HCT116 (cell line): ENCODE results near the gene ZSWIM8. TPM values are rescaled to one million over a fixed set of nuclear protein-coding genes. Genes with fewer than 3 reads are reported as not detected.

ENCODE experiments used
- ATAC-seq: fragments of 200-7000 bp; cut with Tn5 transposase; 2 replicates; pipeline ENCODE4 v1.9.1; 2020; ENCODE audit warnings: mild to moderate bottlenecking, moderate library complexity
- BruUV-seq: library from RNA; stranded (reverse); fragments of 400-500 nt; replicated peaks from 2 replicates; lab custom pipeline; 2021; lab: Mats Ljungman, UMichigan
- CTCF ChIA-PET: fragments of 300-600 bp; sonication (Branson Sonifier 250); formaldehyde crosslinking; loops from one replicate; lab custom pipeline; 2021; ENCODE audit warnings: antibody characterized with exemption; lab: Charles Lee
- POLR2A ChIA-PET: fragments of 300-600, 350-600 bp; sonication (Branson Sonifier 250); formaldehyde crosslinking; loops from one replicate; lab custom pipeline; 2021; ENCODE audit warnings: antibody characterized with exemption; lab: Charles Lee
- RAD21 ChIA-PET, 2 experiments: fragments of 300-600 bp; sonication (Branson Sonifier 250); formaldehyde crosslinking; loops; one replicate each; lab custom pipeline; 2023; ENCODE audit warnings: low total read pairs in 2 of 2; ENCODE audit not compliant: uncharacterized antibody in 2 of 2, unreplicated experiment in 2 of 2, low non-redundant PET in 1 of 2; lab: Charles Lee
- DNase-seq: peaks from one replicate; pipeline ENCODE4 v3.0.0-alpha.2; 2010; ENCODE audit warnings: low read depth, low spot score
- H2AFZ ChIP-seq: fragments of 200-600 bp; shearing (Covaris generic), sonication (generic); 2 replicates; pipeline ENCODE4 v1.6.1; 2017; ENCODE audit warnings: low read depth, mixed run types, mixed read lengths, antibody characterized with exemption, low read length; ENCODE audit not compliant: poor library complexity, severe bottlenecking
- H3K27ac ChIP-seq: 2 replicates; pipeline ENCODE4 v1.5.1; 2012; ENCODE audit warnings: low read depth, low read length
- H3K27me3 ChIP-seq: fragments of 200-600 bp; sonication (generic); 2 replicates; pipeline ENCODE4 v1.6.1; 2016; ENCODE audit warnings: mixed run types, low read length, mixed read lengths; ENCODE audit not compliant: insufficient read depth
- H3K36me3 ChIP-seq, 2 experiments: fragments of 200-500 bp in 1 of 2; fragments of 200-600 bp in 1 of 2; sonication (Bioruptor generic) in 1 of 2; sonication (generic) in 1 of 2; 2 replicates each; pipeline versions ENCODE4 v1.5.1 to v1.6.1; 2014 to 2016; ENCODE audit warnings: low read length in 2 of 2, inconsistent platforms in 1 of 2, mixed read lengths in 1 of 2, mixed run types in 1 of 2; ENCODE audit not compliant: insufficient read depth in 2 of 2, control insufficient read depth in 1 of 2
- H3K4me1 ChIP-seq, 2 experiments: fragments of 200-600 bp in 1 of 2; sonication (generic) in 1 of 2; 2 replicates each; pipeline versions ENCODE4 v1.5.1 to v1.6.1; 2012 to 2017; ENCODE audit warnings: low read length in 2 of 2, inconsistent platforms in 1 of 2, mild to moderate bottlenecking in 1 of 2, mixed read lengths in 1 of 2, mixed run types in 1 of 2, moderate library complexity in 1 of 2; ENCODE audit not compliant: insufficient read depth in 2 of 2, control insufficient read depth in 1 of 2
- H3K4me2 ChIP-seq: fragments of 200-600 bp; sonication (generic); 2 replicates; pipeline ENCODE4 v1.6.1; 2017; ENCODE audit warnings: mixed run types, low read length, mixed read lengths
- H3K4me3 ChIP-seq, 2 experiments: fragments of 200-600 bp in 1 of 2; sonication (generic) in 1 of 2; replicated peaks in 1 of 2; 2 replicates each; pipeline ENCODE4 v1.5.1; 2011 to 2016; ENCODE audit warnings: low read length in 2 of 2, control low read depth in 1 of 2, low read depth in 1 of 2, mild to moderate bottlenecking in 1 of 2, mixed read lengths in 1 of 2, mixed run types in 1 of 2
- H3K79me2 ChIP-seq: fragments of 200-600 bp; sonication (generic); 2 replicates; pipeline ENCODE4 v1.6.1; 2017; ENCODE audit warnings: mild to moderate bottlenecking, mixed run types, low read length, moderate library complexity, mixed read lengths; ENCODE audit not compliant: insufficient read depth
- H3K9ac ChIP-seq: fragments of 200-600 bp; sonication (generic); 2 replicates; pipeline ENCODE4 v1.6.1; 2016; ENCODE audit warnings: low read length, mixed read lengths
- H3K9me2 ChIP-seq: fragments of 200-600 bp; sonication (generic), shearing (Covaris generic); 2 replicates; pipeline ENCODE4 v1.6.1; 2017; ENCODE audit warnings: mixed run types, mild to moderate bottlenecking, moderate library complexity; ENCODE audit not compliant: insufficient read depth
- H3K9me3 ChIP-seq, 2 experiments: fragments of 200-500 bp in 1 of 2; fragments of 200-600 bp in 1 of 2; sonication (Bioruptor generic) in 1 of 2; sonication (generic) in 1 of 2; 2 replicates each; pipeline ENCODE4 v1.6.1; 2014 to 2017; ENCODE audit warnings: low read length in 2 of 2, mixed read lengths in 2 of 2, inconsistent platforms in 1 of 2, low read depth in 1 of 2, mild to moderate bottlenecking in 1 of 2, mixed run types in 1 of 2, moderate library complexity in 1 of 2; ENCODE audit not compliant: control insufficient read depth in 1 of 2, insufficient read depth in 1 of 2
- H4K20me1 ChIP-seq: fragments of 200-600 bp; sonication (generic), shearing (Covaris generic); 2 replicates; pipeline ENCODE4 v1.6.1; 2017; ENCODE audit warnings: mixed run types, mild to moderate bottlenecking, moderate library complexity; ENCODE audit not compliant: insufficient read depth
- CEBPB ChIP-seq: IDR thresholded peaks from 2 replicates; pipeline ENCODE4 v1.6.1; 2012; ENCODE audit warnings: low read depth
- POLR2AphosphoS5 ChIP-seq: IDR thresholded peaks from 2 replicates; pipeline ENCODE4 v1.6.1; 2011; ENCODE audit warnings: mild to moderate bottlenecking, low read depth, low read length, moderate library complexity
- SIN3A ChIP-seq: IDR thresholded peaks from 2 replicates; pipeline ENCODE4 v1.6.1; 2012; ENCODE audit warnings: low read depth
- ZNF274 ChIP-seq: fragments of 200-500 bp; sonication (Bioruptor generic); IDR thresholded peaks from 2 replicates; pipeline ENCODE4 v1.6.1; 2014; ENCODE audit warnings: mild to moderate bottlenecking, low read depth, low read length, inconsistent platforms
- intact Hi-C: fragments of 100-400 bp; cut with micrococcal nuclease; formaldehyde crosslinking; loops from 2 replicates; pipeline ENCODE4 v1.10.0; 2022
- total RNA-seq: library from RNA; stranded (reverse); gene quantifications from one replicate; pipeline ENCODE4 v1.2.1, GENCODE V29; 2021; ENCODE audit not compliant: unreplicated experiment

The ZSWIM8 gene
- total RNA-seq, 1 experiment from 2014 or later: 49.9 TPM

GRCh38 chr10:73780301-73780700 is 5.1 kb upstream of the ZSWIM8 start:
- H3K27ac ChIP-seq: no peak overlapping the region; the same call in 1 of the 2 replicates
- no peak overlapping the region for H2AFZ ChIP-seq
- H3K79me2 ChIP-seq: peaks cover 74% of the 10 kb centered on the region
- TF ChIP-seq SIN3A (peak; percentile 8; the same call in 1 of the 2 replicates), ZNF274 (no peak)
- H3K4me2 ChIP-seq: peak overlapping the region; percentile 76
- no peaks in the 10 kb centered on the region for H3K9me2 ChIP-seq
- RAD21 ChIA-PET: no interaction called here
- peaks cover 14 to 30% of the 10 kb centered on the region in 2 experiments for H3K4me1 ChIP-seq
- no peaks in the 10 kb centered on the region for H3K9me3 ChIP-seq
- DNase-seq (no peak), ATAC-seq (no peak)
- POLR2A ChIA-PET: interaction anchor here (2.5 kb wide), 1 partner anchor 8 kb away, joined by 27 read pairs; a partner anchor contains a TSS
- intact Hi-C loops: no loop called here
- H4K20me1 ChIP-seq: no peaks in the 10 kb centered on the region
- H3K9ac ChIP-seq: 0 out of 2 replicates have a peak overlapping the region, but pooled peaks have one; percentile 86
- peak overlapping the region; percentile 68 to 80; a peak in 3 of 4 replicates for H3K4me3 ChIP-seq
- no peaks in the 10 kb centered on the region for H3K27me3 ChIP-seq
- BruUV-seq: no TSS peak
- CTCF ChIA-PET: no interaction called here
- H3K36me3 ChIP-seq: peaks cover 14% of the 10 kb centered on the region in 2 experiments

- no TSS peak for BruUV-seq
- Histone ChIP-seq H3K9ac (peak overlapping the region; percentile 86), H3K9me2 (no peaks in the 10 kb centered on the region), H3K36me3 (peaks cover 8 to 9% of the 10 kb centered on the region in 2 experiments; a peak in 3 of 4 replicates), H3K4me3 (peak overlapping the region; percentile 68 to 80), H3K79me2 (peaks cover 69% of the 10 kb centered on the region), H3K4me2 (peak overlapping the region; percentile 76), H4K20me1 (no peaks in the 10 kb centered on the region), H3K27me3 (no peaks in the 10 kb centered on the region), H3K4me1 (peaks cover 14 to 30% of the 10 kb centered on the region in 2 experiments), H2AFZ (no peak overlapping the region), H3K27ac (peak overlapping the region; percentile 71; the same call in 1 of the 2 replicates), H3K9me3 (no peaks in the 10 kb centered on the region)
- CTCF ChIA-PET: no interaction called here
- no peak for ATAC-seq
- RAD21 ChIA-PET: no interaction called here
- TF ChIP-seq CEBPB: no peak
- TF ChIP-seq POLR2AphosphoS5: peak; percentile 38; the same call in 1 of the 2 replicates
- intact Hi-C loops: loop anchor here (1.0 kb wide), 1 partner anchor 9 kb away; a partner anchor contains a TSS
- POLR2A ChIA-PET: interaction anchor here (1.4 to 2.5 kb wide), 2 partner anchors 9 to 13 kb away, joined by 3 to 27 read pairs; a partner anchor contains a TSS
- no peak for DNase-seq
Measured at GRCh38 chr10:73780966-73781365, 4.4 kb upstream of the ZSWIM8 start.
